ENCODE data around the gene CASZ1. TPM values are rescaled to one million over a fixed set of nuclear protein-coding genes. Genes with fewer than 3 reads are reported as not detected.

The CASZ1 gene
- total RNA-seq, 1 experiment from 2014 or later, result 11.7 TPM

- TF ChIP-seq CBFB (CRISPR knock-in tag; IDR thresholded peaks at IDR 0.05; ENCODE audit: low read depth) (no peak), MLX (CRISPR knock-in tag; IDR thresholded peaks at IDR 0.05) (no peak), NFYB (CRISPR knock-in tag; conservative IDR thresholded peaks at IDR 0.05; ENCODE audit: low read depth) (no peak)
- H3K27me3 Mint-ChIP-seq (ENCODE audit: low read depth), result no peaks in the 10 kb centered on the region
- no peaks in the 10 kb centered on the region for H3K9me3 Mint-ChIP-seq
- H3K4me1 Mint-ChIP-seq, result peaks cover 41% of the 10 kb centered on the region
- H3K27ac Mint-ChIP-seq, result no peak overlapping the region
- ATAC-seq (no peak), DNase-seq (ENCODE audit: low spot score) (no peak)
- ChIA-PET CTCF (interaction anchor here (1.3 to 1.4 kb wide), 2 partner anchors 176 to 226 kb away, joined by 3 read pairs; no protein-coding TSS in a partner anchor), POLR2A (no interaction called here)
- H3K36me3 Mint-ChIP-seq, result no peaks in the 10 kb centered on the region
- no peak overlapping the region for H3K4me3 Mint-ChIP-seq
Observed at GRCh38 chr1:10734375-10734774, 62.1 kb downstream of the CASZ1 start.

- DNase-seq (ENCODE audit: low spot score), result no peak
- H3K27ac Mint-ChIP-seq, result 0 out of 2 replicates have a peak overlapping the region, but pooled peaks have one; percentile 15
- TF ChIP-seq ZNF512 (CRISPR knock-in tag; IDR thresholded peaks at IDR 0.05; ENCODE audit: borderline replicate concordance) (no peak), NR3C1 (CRISPR knock-in tag; conservative IDR thresholded peaks at IDR 0.05; ENCODE audit: low read depth) (no peak), ZNF138 (CRISPR knock-in tag; conservative IDR thresholded peaks at IDR 0.05) (no peak), EMX1 (CRISPR knock-in tag; IDR thresholded peaks at IDR 0.05) (no peak), ZBTB21 (CRISPR knock-in tag; IDR thresholded peaks at IDR 0.05; ENCODE audit: borderline replicate concordance) (no peak), USF1 (CRISPR knock-in tag; IDR thresholded peaks at IDR 0.05) (no peak), CREB1 (CRISPR knock-in tag; IDR thresholded peaks at IDR 0.05) (no peak), ZNF317 (CRISPR knock-in tag; IDR thresholded peaks at IDR 0.05; ENCODE audit: borderline replicate concordance, low read depth) (no peak), ZNF423 (CRISPR knock-in tag; IDR thresholded peaks at IDR 0.05) (no peak), HMGXB4 (CRISPR knock-in tag; IDR thresholded peaks at IDR 0.05) (no peak), ZNF671 (CRISPR knock-in tag; IDR thresholded peaks at IDR 0.05) (no peak), ESRRA (CRISPR knock-in tag; IDR thresholded peaks at IDR 0.05; ENCODE audit: borderline replicate concordance) (no peak), PRDM15 (CRISPR knock-in tag; IDR thresholded peaks at IDR 0.05) (no peak), AFF4 (CRISPR knock-in tag; IDR thresholded peaks at IDR 0.05; ENCODE audit: borderline replicate concordance) (no peak), ZNF219 (CRISPR knock-in tag; IDR thresholded peaks at IDR 0.05; ENCODE audit: borderline replicate concordance) (no peak), ZSCAN18 (CRISPR knock-in tag; IDR thresholded peaks at IDR 0.05) (no peak)
Observed at GRCh38 chr1:10733474-10734366, 62.7 kb downstream of the CASZ1 start.

More at GRCh38 chr1:10733474-10734366, 62.7 kb downstream of the CASZ1 start:
- ChIA-PET POLR2A (no interaction called here), CTCF (interaction anchor here (1.0 to 1.4 kb wide), 3 partner anchors 60 to 244 kb away, joined by 3 to 5 read pairs (median 3); no protein-coding TSS in a partner anchor)
- ATAC-seq, result peak; percentile 56
- Mint-ChIP-seq H3K27me3 (ENCODE audit: low read depth) (no peaks in the 10 kb centered on the region), H3K36me3 (no peaks in the 10 kb centered on the region), H3K4me1 (peaks cover 35% of the 10 kb centered on the region), H3K4me3 (no peak overlapping the region), H3K9me3 (no peaks in the 10 kb centered on the region)

All from WTC11 (cell line).